A673 (cell line): ENCODE results near the gene CNTN5.

Experiments
- EZH2 ChIP-seq: fragments of 200-600 bp; sonication (generic); IDR thresholded peaks from 2 replicates; pipeline ENCODE4 v1.6.1; 2017; ENCODE audit warnings: borderline replicate concordance, low read depth, mild to moderate bottlenecking, mixed read lengths, antibody characterized with exemption, low read length; ENCODE audit not compliant: poor library complexity, severe bottlenecking
- TF ChIP-seq, protein P1 (sequence below): fragments of 300-800, 200-600 bp; sonication (generic); conservative IDR thresholded peaks from 2 replicates; pipeline ENCODE4 v1.5.1; 2017; ENCODE audit warnings: low read depth, mild to moderate bottlenecking, antibody characterized with exemption, low read length, moderate library complexity, mixed read lengths

DNA sequence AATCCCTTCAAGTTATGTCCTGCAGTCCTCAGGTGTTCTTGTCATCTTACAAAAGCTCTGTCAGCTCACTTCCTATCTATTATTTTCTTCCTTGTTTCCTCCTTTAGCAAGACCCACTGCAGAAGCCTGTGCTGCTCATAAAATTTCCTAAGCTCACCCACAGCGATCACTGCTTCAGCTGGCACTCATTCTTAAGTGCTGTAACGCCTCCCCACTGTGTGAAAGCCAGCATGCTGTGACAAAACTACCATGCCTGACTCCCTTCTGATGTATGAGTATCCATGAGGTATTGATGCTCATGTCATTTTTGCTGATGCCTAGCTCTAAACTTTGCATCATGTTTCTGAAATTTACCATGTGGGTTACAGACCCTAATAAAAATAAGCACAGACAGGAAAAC is 41.5 kb upstream of the CNTN5 start:
- TF ChIP-seq, protein P1, sequence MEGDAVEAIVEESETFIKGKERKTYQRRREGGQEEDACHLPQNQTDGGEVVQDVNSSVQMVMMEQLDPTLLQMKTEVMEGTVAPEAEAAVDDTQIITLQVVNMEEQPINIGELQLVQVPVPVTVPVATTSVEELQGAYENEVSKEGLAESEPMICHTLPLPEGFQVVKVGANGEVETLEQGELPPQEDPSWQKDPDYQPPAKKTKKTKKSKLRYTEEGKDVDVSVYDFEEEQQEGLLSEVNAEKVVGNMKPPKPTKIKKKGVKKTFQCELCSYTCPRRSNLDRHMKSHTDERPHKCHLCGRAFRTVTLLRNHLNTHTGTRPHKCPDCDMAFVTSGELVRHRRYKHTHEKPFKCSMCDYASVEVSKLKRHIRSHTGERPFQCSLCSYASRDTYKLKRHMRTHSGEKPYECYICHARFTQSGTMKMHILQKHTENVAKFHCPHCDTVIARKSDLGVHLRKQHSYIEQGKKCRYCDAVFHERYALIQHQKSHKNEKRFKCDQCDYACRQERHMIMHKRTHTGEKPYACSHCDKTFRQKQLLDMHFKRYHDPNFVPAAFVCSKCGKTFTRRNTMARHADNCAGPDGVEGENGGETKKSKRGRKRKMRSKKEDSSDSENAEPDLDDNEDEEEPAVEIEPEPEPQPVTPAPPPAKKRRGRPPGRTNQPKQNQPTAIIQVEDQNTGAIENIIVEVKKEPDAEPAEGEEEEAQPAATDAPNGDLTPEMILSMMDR, result no peak
- no peak for TF ChIP-seq EZH2
